Esophagus muscularis mucosa (tissue), 3 donors: ENCODE results near the gene CFD.

Experiments
- POLR2A ChIP-seq: fragments of 450-650 bp; IDR thresholded peaks from one replicate; pipeline ENCODE4 v1.6.1; 2017; ENCODE audit warnings: antibody characterized with exemption, moderate library complexity, mild to moderate bottlenecking, low read depth
- POLR2AphosphoS5 ChIP-seq, 2 donors: sonication (generic); formaldehyde crosslinking; IDR thresholded peaks; one replicate each; pipeline ENCODE4 v1.6.1; 2017; ENCODE audit warnings: antibody characterized with exemption in 2 of 2
- TF ChIP-seq, protein P1 (sequence below), 3 experiments: fragments of 200-600 bp in 2 of 3; fragments of 450-650 bp in 1 of 3; sonication (generic) in 2 of 3; IDR thresholded peaks; one replicate each; pipeline ENCODE4 v1.5.1; 2017 to 2019; ENCODE audit warnings: antibody characterized with exemption in 3 of 3, mild to moderate bottlenecking in 2 of 3, moderate library complexity in 1 of 3

DNA sequence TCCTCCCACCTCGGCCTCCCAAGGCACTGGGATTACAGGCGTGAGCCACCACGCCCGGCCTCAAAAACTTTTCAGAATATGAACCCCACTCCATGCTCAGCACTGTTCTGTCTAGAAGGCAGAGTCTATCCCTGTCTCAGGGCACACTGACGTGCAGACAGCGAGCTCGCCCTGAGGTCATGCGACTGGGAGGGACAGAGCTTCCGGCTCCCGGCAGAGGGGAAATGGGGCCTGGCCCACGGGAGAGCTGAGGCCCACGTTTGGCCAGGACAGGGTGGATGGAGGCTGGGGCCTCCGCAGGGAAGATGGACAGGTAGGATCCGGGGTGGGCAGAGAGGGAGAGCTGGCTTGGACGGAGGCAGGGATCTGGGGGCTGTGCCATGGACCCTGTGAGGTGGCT lies 34.6 kb upstream of the CFD start:
- TF ChIP-seq, protein P1, sequence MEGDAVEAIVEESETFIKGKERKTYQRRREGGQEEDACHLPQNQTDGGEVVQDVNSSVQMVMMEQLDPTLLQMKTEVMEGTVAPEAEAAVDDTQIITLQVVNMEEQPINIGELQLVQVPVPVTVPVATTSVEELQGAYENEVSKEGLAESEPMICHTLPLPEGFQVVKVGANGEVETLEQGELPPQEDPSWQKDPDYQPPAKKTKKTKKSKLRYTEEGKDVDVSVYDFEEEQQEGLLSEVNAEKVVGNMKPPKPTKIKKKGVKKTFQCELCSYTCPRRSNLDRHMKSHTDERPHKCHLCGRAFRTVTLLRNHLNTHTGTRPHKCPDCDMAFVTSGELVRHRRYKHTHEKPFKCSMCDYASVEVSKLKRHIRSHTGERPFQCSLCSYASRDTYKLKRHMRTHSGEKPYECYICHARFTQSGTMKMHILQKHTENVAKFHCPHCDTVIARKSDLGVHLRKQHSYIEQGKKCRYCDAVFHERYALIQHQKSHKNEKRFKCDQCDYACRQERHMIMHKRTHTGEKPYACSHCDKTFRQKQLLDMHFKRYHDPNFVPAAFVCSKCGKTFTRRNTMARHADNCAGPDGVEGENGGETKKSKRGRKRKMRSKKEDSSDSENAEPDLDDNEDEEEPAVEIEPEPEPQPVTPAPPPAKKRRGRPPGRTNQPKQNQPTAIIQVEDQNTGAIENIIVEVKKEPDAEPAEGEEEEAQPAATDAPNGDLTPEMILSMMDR (IDR thresholded peaks at IDR 0.05), result no peak
- TF ChIP-seq POLR2A (no peak), POLR2AphosphoS5 (IDR thresholded peaks at IDR 0.05) (no peak)
